HG03045 (cell line): ENCODE measurements around the gene GCK.
"Not testable (repeated sequence)": the region's sequence is repeated elsewhere in the genome, so short reads cannot be mapped to it uniquely, and the experiment has no call there.

Experiments
- ATAC-seq: cut with Tn5 transposase; IDR thresholded peaks from one replicate; pipeline ENCODE4 v1.9.1; 2021; ENCODE audit warnings: mild to moderate bottlenecking, moderate library complexity; ENCODE audit not compliant: unreplicated experiment

Gene GCK

GRCh38 chr7:44183386-44183785 is 5.9 kb downstream of the GCK start:
- ATAC-seq: no peak

- ATAC-seq: no peak
Observed at GRCh38 chr7:44182827-44183226, 6.4 kb downstream of the GCK start.

- no peak for ATAC-seq
Observed at GRCh38 chr7:44180631-44181030, 8.6 kb downstream of the GCK start.

GRCh38 chr7:44177570-44178131 is 11.6 kb downstream of the GCK start:
- ATAC-seq: no peak

- no peak for ATAC-seq
Observed at GRCh38 chr7:44176486-44176885, 12.8 kb downstream of the GCK start.

GRCh38 chr7:44175730-44176129 is 13.5 kb downstream of the GCK start:
- ATAC-seq: no peak

- ATAC-seq: not testable (repeated sequence)
Observed at GRCh38 chr7:44174694-44174948, 14.6 kb downstream of the GCK start.

GRCh38 chr7:44173911-44174693 is 15.1 kb downstream of the GCK start:
- ATAC-seq: no peak

GRCh38 chr7:44172803-44173424 is 16.3 kb downstream of the GCK start:
- ATAC-seq: no peak

GRCh38 chr7:44172352-44172751 is 16.9 kb downstream of the GCK start:
- ATAC-seq: no peak

- ATAC-seq: not testable (repeated sequence)
Observed at GRCh38 chr7:44171901-44172300, 17.3 kb downstream of the GCK start.

GRCh38 chr7:44167920-44168319 is 21.3 kb downstream of the GCK start:
- no peak for ATAC-seq

- no peak for ATAC-seq
Observed at GRCh38 chr7:44163591-44163990, 25.6 kb downstream of the GCK start.

- ATAC-seq: no peak
Observed at GRCh38 chr7:44162785-44163395, 26.3 kb downstream of the GCK start.

GRCh38 chr7:44162179-44162578 is 27.1 kb downstream of the GCK start:
- no peak for ATAC-seq

GRCh38 chr7:44161371-44161770 is 27.9 kb downstream of the GCK start:
- no peak for ATAC-seq

- no peak for ATAC-seq
Observed at GRCh38 chr7:44159824-44160630, 29.2 kb downstream of the GCK start.

GRCh38 chr7:44158873-44159631 is 30.2 kb downstream of the GCK start:
- no peak for ATAC-seq

- no peak for ATAC-seq
Observed at GRCh38 chr7:44158096-44158872, 31.0 kb downstream of the GCK start.
